ENCODE data around the gene OBP2A.

OBP2A gene

GRCh38 chr9:135555203-135555602 is 9.3 kb downstream of the OBP2A start:
- no peak for DNase-seq

GRCh38 chr9:135555910-135556309 is 10.0 kb downstream of the OBP2A start:
- no peak for DNase-seq

- no peak for DNase-seq
These were observed 13.7 kb downstream of the OBP2A start for GRCh38 chr9:135559606-135560005.

GRCh38 chr9:135561391-135562234 is 15.7 kb downstream of the OBP2A start, which contains the start of gene PAEP:
PAEP (plus strand) TSS chr9:135561756.
- no peak for DNase-seq

- no peak for DNase-seq
These were observed 16.4 kb downstream of the OBP2A start for GRCh38 chr9:135562235-135562745.

- no peak for DNase-seq
These were observed 17.1 kb downstream of the OBP2A start for GRCh38 chr9:135563039-135563476.

- DNase-seq = no peak
These were observed 17.9 kb downstream of the OBP2A start for GRCh38 chr9:135563858-135564257.

GRCh38 chr9:135565141-135565628 is 19.3 kb downstream of the OBP2A start:
- no peak for DNase-seq

GRCh38 chr9:135565636-135566035 is 19.7 kb downstream of the OBP2A start:
- DNase-seq = no peak

- peak; percentile 26 for DNase-seq
These were observed 20.6 kb downstream of the OBP2A start for GRCh38 chr9:135566552-135566951.

GRCh38 chr9:135567311-135567710 is 21.4 kb downstream of the OBP2A start:
- peak; percentile 82 for DNase-seq

GRCh38 chr9:135568026-135568425 is 22.1 kb downstream of the OBP2A start:
- DNase-seq = no peak

- DNase-seq = no peak
These were observed 24.5 kb downstream of the OBP2A start for GRCh38 chr9:135570456-135570855.

- DNase-seq = no peak
These were observed 26.3 kb downstream of the OBP2A start for GRCh38 chr9:135572233-135572632.

- no peak for DNase-seq
These were observed 27.2 kb downstream of the OBP2A start for GRCh38 chr9:135573124-135573523.

- no peak for DNase-seq
These were observed 28.4 kb downstream of the OBP2A start for GRCh38 chr9:135574331-135574730.

- DNase-seq = no peak
These were observed 29.0 kb downstream of the OBP2A start for GRCh38 chr9:135574943-135575342.

GRCh38 chr9:135575995-135576631 is 30.2 kb downstream of the OBP2A start:
- DNase-seq = no peak

- DNase-seq = no peak
These were observed 31.3 kb downstream of the OBP2A start for GRCh38 chr9:135577256-135577655.

GRCh38 chr9:135579356-135579755 is 33.4 kb downstream of the OBP2A start:
- no peak for DNase-seq

- no peak for DNase-seq
These were observed 34.1 kb downstream of the OBP2A start for GRCh38 chr9:135579889-135580660.

GRCh38 chr9:135580664-135581380 is 34.9 kb downstream of the OBP2A start:
- no peak for DNase-seq
